Stimulated activated CD8-positive, alpha-beta memory T cell treated with anti-CD3 and anti-CD28 coated beads, Interleukin-15, amount 100 ng/mL, for 24 hours (primary cell): Measurements from ENCODE around the gene LRRN2.
"Not testable (repeated sequence)": the region's sequence is repeated elsewhere in the genome, so short reads cannot be mapped to it uniquely, and the experiment has no call there.

Experiments
- DNase-seq: peaks from one replicate; pipeline ENCODE4 v3.0.0-alpha.2; 2020; ENCODE audit warnings: low read depth

Gene LRRN2

GRCh38 chr1:204685236-204686006 lies at the start of gene LRRN2:
Gene LRRN2 (minus strand): TSS chr1:204685738. CDS start chr1:204619992, 65,746 bp downstream.
- DNase-seq, result no peak

- no peak for DNase-seq
Observed at GRCh38 chr1:204735042-204735441, 49.5 kb upstream of the LRRN2 start.

- no peak for DNase-seq
Observed at GRCh38 chr1:204733869-204734596, 48.5 kb upstream of the LRRN2 start.

GRCh38 chr1:204733289-204733688 lies 47.8 kb upstream of the LRRN2 start:
- no peak for DNase-seq

- no peak for DNase-seq
Observed at GRCh38 chr1:204731985-204732575, 46.5 kb upstream of the LRRN2 start.

- DNase-seq, result no peak
Observed at GRCh38 chr1:204731509-204731908, 46.0 kb upstream of the LRRN2 start.

- DNase-seq, result no peak
Observed at GRCh38 chr1:204730826-204731459, 45.4 kb upstream of the LRRN2 start.

GRCh38 chr1:204729516-204729915 lies 44.0 kb upstream of the LRRN2 start:
- no peak for DNase-seq

GRCh38 chr1:204728456-204728855 lies 42.9 kb upstream of the LRRN2 start:
- DNase-seq, result no peak

- no peak for DNase-seq
Observed at GRCh38 chr1:204728045-204728444, 42.5 kb upstream of the LRRN2 start.

- not testable (repeated sequence) for DNase-seq
Observed at GRCh38 chr1:204727438-204727837, 41.9 kb upstream of the LRRN2 start.

- no peak for DNase-seq
Observed at GRCh38 chr1:204726478-204726877, 40.9 kb upstream of the LRRN2 start.

- DNase-seq, result no peak
Observed at GRCh38 chr1:204725821-204726448, 40.4 kb upstream of the LRRN2 start.

- DNase-seq, result no peak
Observed at GRCh38 chr1:204723131-204723787, 37.7 kb upstream of the LRRN2 start.

- no peak for DNase-seq
Observed at GRCh38 chr1:204721373-204722055, 36.0 kb upstream of the LRRN2 start.

- no peak for DNase-seq
Observed at GRCh38 chr1:204716660-204717059, 31.1 kb upstream of the LRRN2 start.

- no peak for DNase-seq
Observed at GRCh38 chr1:204714861-204715511, 29.4 kb upstream of the LRRN2 start.

- DNase-seq, result no peak
Observed at GRCh38 chr1:204714194-204714860, 28.8 kb upstream of the LRRN2 start.

GRCh38 chr1:204713541-204713940 lies 28.0 kb upstream of the LRRN2 start:
- DNase-seq, result no peak
